ENCODE results near the gene LRRC75B. TPM values are rescaled to one million over a fixed set of nuclear protein-coding genes. Genes with fewer than 3 reads are reported as not detected.
"Not testable (repeated sequence)": the region's sequence is repeated elsewhere in the genome, so short reads cannot be mapped to it uniquely, and the experiment has no call there.

LRRC75B gene
- total RNA-seq, 3 donors from 2014 or later (not counting 1 experiment from before 2014, with no cell fraction given) = 1.7 to 4.8 (median 2.3) TPM

DNA sequence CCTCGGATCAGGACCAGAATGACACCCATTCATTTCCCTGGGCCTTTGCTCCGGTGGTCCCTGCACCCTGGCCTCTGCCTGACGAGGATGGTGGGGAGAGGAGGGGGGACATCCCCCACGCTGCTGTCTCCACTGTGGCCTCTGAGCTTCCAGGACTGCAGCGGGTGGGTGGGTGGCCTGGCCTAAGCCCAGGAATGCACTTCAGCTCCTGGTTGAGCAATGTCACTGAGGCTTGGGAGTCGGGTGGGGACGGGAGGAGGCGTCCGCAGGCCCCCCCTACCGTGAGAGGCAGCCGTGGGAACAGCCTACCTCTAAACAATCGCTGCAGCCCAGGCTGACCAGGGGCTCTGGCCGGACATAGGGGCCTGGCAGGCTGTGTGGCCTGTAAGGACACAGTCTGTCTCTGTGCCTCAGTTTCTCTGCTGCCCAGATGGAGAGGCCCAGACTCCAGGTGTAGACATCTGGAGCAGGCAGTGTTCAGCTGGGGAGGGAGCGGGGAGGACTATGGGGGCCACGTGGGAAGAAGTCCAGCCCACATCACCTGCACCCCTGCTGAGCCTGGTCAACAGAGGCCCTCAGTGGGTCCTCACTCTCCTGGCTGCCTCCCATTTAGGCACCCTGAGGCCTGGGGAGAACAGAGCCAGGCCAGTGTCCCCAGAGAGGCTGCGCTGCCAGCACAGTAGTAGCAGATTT, 38.7 kb upstream of the LRRC75B start:
- H3K27ac Mint-ChIP-seq; H3K27me3 Mint-ChIP-seq (ENCODE audit: low read depth in 2 of 2); ATAC-seq; H3K27ac ChIP-seq (ENCODE audit: low read length); H3K9me3 ChIP-seq (ENCODE audit: control insufficient read depth, insufficient read depth, low read length); H3K4me3 Mint-ChIP-seq; H3K36me3 Mint-ChIP-seq; H3K27me3 ChIP-seq (ENCODE audit: control insufficient read depth, insufficient read depth, low read length); H3K9me3 Mint-ChIP-seq; intact Hi-C loops (cut with micrococcal nuclease); DNase-seq; H3K36me3 ChIP-seq (ENCODE audit: control insufficient read depth, insufficient read depth, low read length); H3K4me3 ChIP-seq (ENCODE audit: low read length): not testable (repeated sequence)
- peaks cover 9 to 21% of the 10 kb centered on the region in 2 donors for H3K4me1 Mint-ChIP-seq
- WGBS (ENCODE audit: insufficient coverage) = 87% methylated on average over 15 of the region's 16 CpGs
- H3K4me1 ChIP-seq (ENCODE audit: control insufficient read depth, insufficient read depth, low read length) = peaks cover 23% of the 10 kb centered on the region

DNA sequence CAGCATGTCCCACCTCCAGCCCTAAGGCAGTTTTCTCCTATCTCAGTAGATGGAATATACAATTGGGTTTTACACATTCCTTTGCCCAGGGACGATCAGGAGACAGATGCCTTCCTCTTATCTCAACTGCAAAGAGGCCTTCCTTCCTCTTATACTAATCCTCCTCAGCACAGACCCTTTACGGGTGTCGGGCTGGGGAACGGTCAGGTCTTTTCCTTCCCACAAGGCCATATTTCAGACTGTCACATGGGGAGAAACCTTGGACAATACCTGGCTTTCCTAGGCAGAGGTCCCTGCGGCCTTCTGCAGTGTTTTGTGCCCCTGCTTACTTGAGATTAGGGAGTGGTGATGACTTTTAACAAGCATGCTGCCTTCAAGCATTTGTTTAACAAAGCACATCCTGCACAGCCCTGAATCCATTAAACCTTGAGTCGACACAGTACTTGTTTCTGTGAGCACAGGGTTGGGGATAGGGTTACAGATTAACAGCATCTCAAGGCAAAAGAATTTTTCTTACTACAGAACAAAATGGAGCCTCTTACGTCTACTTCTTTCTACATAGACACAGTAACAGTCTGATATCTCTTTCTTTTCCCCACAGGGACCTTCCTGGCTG, 38.0 kb upstream of the LRRC75B start:
- H3K9me3 ChIP-seq (ENCODE audit: control insufficient read depth, insufficient read depth, low read length); intact Hi-C loops (cut with micrococcal nuclease); ATAC-seq; H3K36me3 Mint-ChIP-seq; H3K27me3 ChIP-seq (ENCODE audit: control insufficient read depth, insufficient read depth, low read length); H3K4me3 ChIP-seq (ENCODE audit: low read length); H3K27me3 Mint-ChIP-seq (ENCODE audit: low read depth in 2 of 2); H3K4me3 Mint-ChIP-seq; DNase-seq; H3K27ac Mint-ChIP-seq; H3K27ac ChIP-seq (ENCODE audit: low read length); H3K36me3 ChIP-seq (ENCODE audit: control insufficient read depth, insufficient read depth, low read length); H3K9me3 Mint-ChIP-seq: not testable (repeated sequence)
- 0% methylated on average over 2 of the region's 7 CpGs for WGBS (ENCODE audit: insufficient coverage)
- H3K4me1 Mint-ChIP-seq = peaks cover 9 to 21% of the 10 kb centered on the region in 2 donors
- peaks cover 22% of the 10 kb centered on the region for H3K4me1 ChIP-seq (ENCODE audit: control insufficient read depth, insufficient read depth, low read length)

DNA sequence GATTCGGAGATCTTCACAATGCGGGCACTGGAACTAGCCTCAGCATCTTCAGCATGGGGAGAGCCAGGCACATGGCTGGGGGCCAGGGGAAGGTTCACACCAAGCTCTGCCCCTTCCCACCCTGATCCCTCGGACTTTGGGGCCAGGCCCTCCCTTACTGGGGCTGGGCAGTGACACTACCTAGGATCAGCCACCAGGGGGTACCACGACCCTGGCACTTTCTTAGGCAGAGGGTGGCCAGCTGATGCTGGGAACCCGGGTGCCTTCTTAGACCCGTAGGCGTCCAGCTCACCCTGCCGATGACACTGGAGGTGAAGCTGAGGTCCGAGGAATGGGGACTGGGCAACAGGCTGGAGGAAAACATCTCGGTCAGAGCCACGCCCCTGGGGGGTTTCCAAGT, 36.2 kb upstream of the LRRC75B start:
- H3K9me3 Mint-ChIP-seq; intact Hi-C loops (cut with micrococcal nuclease); H3K9me3 ChIP-seq (ENCODE audit: control insufficient read depth, insufficient read depth, low read length); H3K36me3 ChIP-seq (ENCODE audit: control insufficient read depth, insufficient read depth, low read length); H3K27me3 ChIP-seq (ENCODE audit: control insufficient read depth, insufficient read depth, low read length); ATAC-seq; H3K4me3 Mint-ChIP-seq; H3K27me3 Mint-ChIP-seq (ENCODE audit: low read depth in 2 of 2); H3K27ac Mint-ChIP-seq; H3K27ac ChIP-seq (ENCODE audit: low read length); H3K36me3 Mint-ChIP-seq; H3K4me3 ChIP-seq (ENCODE audit: low read length); H3K4me1 Mint-ChIP-seq; H3K4me1 ChIP-seq (ENCODE audit: control insufficient read depth, insufficient read depth, low read length): not testable (repeated sequence)
- DNase-seq = peak in 1 of 2 donors; percentile 40
- WGBS (ENCODE audit: insufficient coverage) = 74% methylated on average over 6 of the region's 11 CpGs

DNA sequence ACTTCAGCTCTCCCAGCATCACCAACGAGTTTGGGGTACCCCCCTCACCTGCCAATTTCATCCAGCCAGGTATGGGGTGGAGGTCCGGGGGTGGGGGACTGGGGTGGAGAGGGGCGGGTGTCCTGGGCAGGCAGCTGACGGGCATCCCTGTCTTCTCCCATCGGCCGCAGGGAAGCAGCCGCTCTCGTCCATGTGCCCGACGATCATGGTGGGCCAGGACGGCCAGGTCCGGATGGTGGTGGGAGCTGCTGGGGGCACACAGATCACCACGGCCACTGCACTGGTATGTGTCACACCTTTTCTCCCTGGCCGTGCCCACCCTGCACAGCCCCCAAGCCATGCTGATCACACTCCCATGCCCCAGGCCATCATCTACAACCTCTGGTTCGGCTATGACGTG, 35.0 kb upstream of the LRRC75B start:
- H3K36me3 ChIP-seq (ENCODE audit: control insufficient read depth, insufficient read depth, low read length); H3K27me3 ChIP-seq (ENCODE audit: control insufficient read depth, insufficient read depth, low read length); H3K4me1 ChIP-seq (ENCODE audit: control insufficient read depth, insufficient read depth, low read length); H3K36me3 Mint-ChIP-seq; H3K9me3 Mint-ChIP-seq; intact Hi-C loops (cut with micrococcal nuclease); H3K9me3 ChIP-seq (ENCODE audit: control insufficient read depth, insufficient read depth, low read length); H3K27me3 Mint-ChIP-seq (ENCODE audit: low read depth in 2 of 2); ATAC-seq; H3K4me1 Mint-ChIP-seq; H3K27ac ChIP-seq (ENCODE audit: low read length); H3K4me3 Mint-ChIP-seq; H3K27ac Mint-ChIP-seq; H3K4me3 ChIP-seq (ENCODE audit: low read length); DNase-seq: not testable (repeated sequence)
- 98% methylated on average over 6 of the region's 16 CpGs for WGBS (ENCODE audit: insufficient coverage)

DNA sequence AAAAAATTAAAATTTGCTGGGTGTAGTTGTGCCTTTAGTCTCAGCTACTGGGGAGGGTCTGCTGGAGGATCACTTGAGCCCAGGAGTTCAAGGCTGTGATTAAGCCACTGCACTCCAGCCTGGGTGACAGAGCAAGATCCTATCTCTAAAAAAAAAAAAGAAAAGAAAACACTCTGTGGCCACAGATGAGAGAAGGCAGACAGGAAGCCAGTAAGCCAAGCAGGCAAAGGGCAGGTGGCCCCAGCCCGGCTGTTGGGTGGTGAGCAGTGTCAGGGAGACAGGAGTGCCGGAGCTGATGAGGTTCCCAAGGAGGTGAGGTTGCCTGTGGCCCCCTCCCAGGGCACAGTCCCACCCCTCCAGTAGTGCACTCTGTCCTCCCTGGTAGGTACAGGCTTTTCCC, 29.7 kb upstream of the LRRC75B start:
- DNase-seq; H3K4me3 ChIP-seq (ENCODE audit: low read length); H3K4me1 Mint-ChIP-seq; H3K27me3 Mint-ChIP-seq (ENCODE audit: low read depth in 2 of 2); H3K9me3 Mint-ChIP-seq; intact Hi-C loops (cut with micrococcal nuclease); H3K9me3 ChIP-seq (ENCODE audit: control insufficient read depth, insufficient read depth, low read length); H3K36me3 Mint-ChIP-seq; H3K4me1 ChIP-seq (ENCODE audit: control insufficient read depth, insufficient read depth, low read length); H3K27ac ChIP-seq (ENCODE audit: low read length); H3K4me3 Mint-ChIP-seq; ATAC-seq; H3K36me3 ChIP-seq (ENCODE audit: control insufficient read depth, insufficient read depth, low read length); H3K27me3 ChIP-seq (ENCODE audit: control insufficient read depth, insufficient read depth, low read length); H3K27ac Mint-ChIP-seq: not testable (repeated sequence)
- WGBS (ENCODE audit: insufficient coverage) = 6% methylated on average over 1 of the region's 2 CpGs

DNA sequence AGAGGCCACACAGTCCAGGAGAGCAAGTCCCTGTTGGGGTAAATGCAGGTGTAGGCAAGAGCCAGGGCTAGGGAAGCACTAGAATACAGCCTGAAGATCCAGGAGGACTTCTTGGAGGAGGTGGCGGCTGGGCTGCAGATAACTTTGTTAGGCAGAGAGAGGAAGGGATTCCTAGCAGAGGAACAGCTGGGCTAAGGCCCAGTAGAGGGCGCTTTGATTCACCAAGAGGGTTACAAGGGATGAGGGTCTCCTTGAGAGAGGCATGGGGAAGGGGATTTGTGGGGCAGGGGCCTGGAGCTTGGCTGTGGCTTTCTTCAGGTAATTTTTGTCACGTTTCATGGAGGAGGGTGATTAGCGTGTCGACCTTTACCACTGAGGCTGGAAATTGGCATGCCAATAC, 28.4 kb upstream of the LRRC75B start:
- H3K9me3 ChIP-seq (ENCODE audit: control insufficient read depth, insufficient read depth, low read length); H3K9me3 Mint-ChIP-seq; H3K36me3 Mint-ChIP-seq; DNase-seq; ATAC-seq; H3K4me1 Mint-ChIP-seq; H3K27me3 ChIP-seq (ENCODE audit: control insufficient read depth, insufficient read depth, low read length); H3K4me1 ChIP-seq (ENCODE audit: control insufficient read depth, insufficient read depth, low read length); H3K4me3 Mint-ChIP-seq; intact Hi-C loops (cut with micrococcal nuclease); H3K27ac ChIP-seq (ENCODE audit: low read length); H3K27ac Mint-ChIP-seq; H3K4me3 ChIP-seq (ENCODE audit: low read length); H3K36me3 ChIP-seq (ENCODE audit: control insufficient read depth, insufficient read depth, low read length); H3K27me3 Mint-ChIP-seq (ENCODE audit: low read depth in 2 of 2): not testable (repeated sequence)
- WGBS (ENCODE audit: insufficient coverage) = no CpG with 5 or more reads among the region's 5 CpGs

DNA sequence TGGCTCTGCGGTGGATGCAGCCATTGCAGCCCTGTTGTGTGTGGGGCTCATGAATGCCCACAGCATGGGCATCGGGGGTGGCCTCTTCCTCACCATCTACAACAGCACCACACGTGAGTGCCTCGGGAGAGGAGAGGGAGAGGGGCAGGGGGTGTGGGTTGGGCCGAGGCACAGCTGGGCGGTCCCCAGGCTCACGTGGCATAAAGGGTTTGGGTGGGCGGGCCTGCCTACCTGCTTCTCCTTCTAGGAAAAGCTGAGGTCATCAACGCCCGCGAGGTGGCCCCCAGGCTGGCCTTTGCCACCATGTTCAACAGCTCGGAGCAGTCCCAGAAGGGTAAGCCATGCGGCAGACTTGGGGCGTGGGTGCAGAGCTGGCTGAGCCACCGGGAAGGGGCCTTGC, 21.9 kb upstream of the LRRC75B start:
- intact Hi-C loops (cut with micrococcal nuclease); H3K36me3 ChIP-seq (ENCODE audit: control insufficient read depth, insufficient read depth, low read length); H3K27ac ChIP-seq (ENCODE audit: low read length); H3K36me3 Mint-ChIP-seq; H3K27ac Mint-ChIP-seq; H3K27me3 Mint-ChIP-seq (ENCODE audit: low read depth in 2 of 2); H3K4me3 Mint-ChIP-seq; H3K4me1 Mint-ChIP-seq; DNase-seq; H3K27me3 ChIP-seq (ENCODE audit: control insufficient read depth, insufficient read depth, low read length); H3K9me3 ChIP-seq (ENCODE audit: control insufficient read depth, insufficient read depth, low read length); H3K4me1 ChIP-seq (ENCODE audit: control insufficient read depth, insufficient read depth, low read length); H3K9me3 Mint-ChIP-seq; H3K4me3 ChIP-seq (ENCODE audit: low read length); ATAC-seq: not testable (repeated sequence)
- WGBS (ENCODE audit: insufficient coverage) = 92% methylated on average over 10 of the region's 15 CpGs

DNA sequence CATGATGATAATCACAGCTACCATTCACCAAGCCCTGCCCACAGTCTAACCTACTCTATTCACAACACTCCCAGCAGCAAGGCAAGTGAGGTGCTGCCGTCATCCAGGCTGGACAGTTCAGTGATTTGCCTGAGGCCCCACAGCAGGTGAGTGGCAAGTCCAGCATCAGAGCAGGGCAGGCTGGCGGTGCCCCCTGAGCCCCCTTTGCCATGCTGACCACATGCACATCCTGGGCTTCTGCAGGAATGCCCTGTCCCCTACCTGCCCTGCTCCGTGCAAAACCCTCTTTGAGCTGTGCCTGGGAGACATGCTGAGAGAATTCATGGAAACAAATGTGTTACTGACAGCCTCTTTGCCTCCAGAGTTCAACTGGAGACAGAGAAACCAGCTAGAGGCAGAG, 17.0 kb upstream of the LRRC75B start:
- DNase-seq; H3K27me3 Mint-ChIP-seq (ENCODE audit: low read depth in 2 of 2): not testable (repeated sequence)
- WGBS (ENCODE audit: insufficient coverage) = 96% methylated on average over 3 of the region's 3 CpGs

More for the DNA sequence above, 17.0 kb upstream of the LRRC75B start:
- H3K4me1 Mint-ChIP-seq; H3K27ac ChIP-seq (ENCODE audit: low read length); H3K9me3 ChIP-seq (ENCODE audit: control insufficient read depth, insufficient read depth, low read length); ATAC-seq; intact Hi-C loops (cut with micrococcal nuclease); H3K27me3 ChIP-seq (ENCODE audit: control insufficient read depth, insufficient read depth, low read length); H3K36me3 Mint-ChIP-seq; H3K9me3 Mint-ChIP-seq; H3K4me3 ChIP-seq (ENCODE audit: low read length); H3K4me3 Mint-ChIP-seq; H3K36me3 ChIP-seq (ENCODE audit: control insufficient read depth, insufficient read depth, low read length); H3K27ac Mint-ChIP-seq: not testable (repeated sequence)
- H3K4me1 ChIP-seq (ENCODE audit: control insufficient read depth, insufficient read depth, low read length) = peaks cover 13% of the 10 kb centered on the region
